ENCODE results near the gene MALRD1. TPM values are rescaled to one million over a fixed set of nuclear protein-coding genes. Genes with fewer than 3 reads are reported as not detected.
A peak's percentile ranks its signal among the peaks of the same experiment; 100 is the strongest.

The MALRD1 gene
- total RNA-seq, 4 donors from 2014 or later: 58.6 to 357 (median 249) TPM

GRCh38 chr10:19483421-19483820 is 434.8 kb downstream of the MALRD1 start:
- Histone ChIP-seq H3K4me3 (no peak overlapping the region), H3K36me3 (no peaks in the 10 kb centered on the region), H3K9me3 (no peaks in the 10 kb centered on the region), H3K4me1 (no peaks in the 10 kb centered on the region), H3K27ac (no peak overlapping the region), H3K27me3 (no peaks in the 10 kb centered on the region)
- no peak for TF ChIP-seq POLR2A (IDR thresholded peaks at IDR 0.05)
- TF ChIP-seq CTCF (IDR thresholded peaks at IDR 0.05): no peak
- DNase-seq: no peak

- no peaks in the 10 kb centered on the region for H3K9me3 ChIP-seq
- peaks cover 0 to 8% (median 0%) of the 10 kb centered on the region in 3 donors for H3K36me3 ChIP-seq
- DNase-seq: peak in 2 of 3 donors; percentile 45 to 47
- no peaks in the 10 kb centered on the region for H3K27me3 ChIP-seq
- H3K27ac ChIP-seq: no peak overlapping the region
- H3K4me3 ChIP-seq: peak overlapping the region in 1 of 4 donors; percentile 19
- TF ChIP-seq CTCF (IDR thresholded peaks at IDR 0.05): no peak
- TF ChIP-seq POLR2A (IDR thresholded peaks at IDR 0.05): no peak
- H3K4me1 ChIP-seq: no peaks in the 10 kb centered on the region
These were observed 440.1 kb downstream of the MALRD1 start for GRCh38 chr10:19488592-19489280.

GRCh38 chr10:19491166-19491565 is 442.6 kb downstream of the MALRD1 start:
- TF ChIP-seq CTCF (IDR thresholded peaks at IDR 0.05): no peak
- no peak for TF ChIP-seq POLR2A (IDR thresholded peaks at IDR 0.05)
- Histone ChIP-seq H3K36me3 (peaks cover 0 to 14% (median 0%) of the 10 kb centered on the region in 3 donors), H3K27me3 (no peaks in the 10 kb centered on the region), H3K4me3 (no peak overlapping the region), H3K9me3 (no peaks in the 10 kb centered on the region), H3K4me1 (no peaks in the 10 kb centered on the region), H3K27ac (no peak overlapping the region)
- no peak for DNase-seq

- H3K9me3 ChIP-seq: no peaks in the 10 kb centered on the region
- no peaks in the 10 kb centered on the region for H3K4me1 ChIP-seq
- TF ChIP-seq CTCF (IDR thresholded peaks at IDR 0.05): no peak
- no peak for TF ChIP-seq POLR2A (IDR thresholded peaks at IDR 0.05)
- no peak overlapping the region for H3K27ac ChIP-seq
- H3K4me3 ChIP-seq: no peak overlapping the region
- H3K36me3 ChIP-seq: peaks cover 0 to 18% (median 0%) of the 10 kb centered on the region in 3 donors
- H3K27me3 ChIP-seq: no peaks in the 10 kb centered on the region
- no peak for DNase-seq
These were observed 445.3 kb downstream of the MALRD1 start for GRCh38 chr10:19493917-19494316.

- no peak overlapping the region for H3K4me3 ChIP-seq
- H3K9me3 ChIP-seq: no peaks in the 10 kb centered on the region
- no peaks in the 10 kb centered on the region for H3K4me1 ChIP-seq
- no peak for DNase-seq
- no peak overlapping the region for H3K27ac ChIP-seq
- no peaks in the 10 kb centered on the region for H3K27me3 ChIP-seq
- TF ChIP-seq CTCF (IDR thresholded peaks at IDR 0.05) (no peak), POLR2A (IDR thresholded peaks at IDR 0.05) (no peak)
- H3K36me3 ChIP-seq: peaks cover 0 to 18% (median 0%) of the 10 kb centered on the region in 3 donors
These were observed 448.4 kb downstream of the MALRD1 start for GRCh38 chr10:19497026-19497425.

All from Peyer's patch (tissue), 4 donors.